Non-pigmented ciliary epithelial cell (primary cell): ENCODE measurements around the gene PCDHA4.

Experiments
- DNase-seq: peaks from one replicate; pipeline ENCODE4 v3.0.0-alpha.2; 2010; ENCODE audit warnings: low read depth

The PCDHA4 gene

DNA sequence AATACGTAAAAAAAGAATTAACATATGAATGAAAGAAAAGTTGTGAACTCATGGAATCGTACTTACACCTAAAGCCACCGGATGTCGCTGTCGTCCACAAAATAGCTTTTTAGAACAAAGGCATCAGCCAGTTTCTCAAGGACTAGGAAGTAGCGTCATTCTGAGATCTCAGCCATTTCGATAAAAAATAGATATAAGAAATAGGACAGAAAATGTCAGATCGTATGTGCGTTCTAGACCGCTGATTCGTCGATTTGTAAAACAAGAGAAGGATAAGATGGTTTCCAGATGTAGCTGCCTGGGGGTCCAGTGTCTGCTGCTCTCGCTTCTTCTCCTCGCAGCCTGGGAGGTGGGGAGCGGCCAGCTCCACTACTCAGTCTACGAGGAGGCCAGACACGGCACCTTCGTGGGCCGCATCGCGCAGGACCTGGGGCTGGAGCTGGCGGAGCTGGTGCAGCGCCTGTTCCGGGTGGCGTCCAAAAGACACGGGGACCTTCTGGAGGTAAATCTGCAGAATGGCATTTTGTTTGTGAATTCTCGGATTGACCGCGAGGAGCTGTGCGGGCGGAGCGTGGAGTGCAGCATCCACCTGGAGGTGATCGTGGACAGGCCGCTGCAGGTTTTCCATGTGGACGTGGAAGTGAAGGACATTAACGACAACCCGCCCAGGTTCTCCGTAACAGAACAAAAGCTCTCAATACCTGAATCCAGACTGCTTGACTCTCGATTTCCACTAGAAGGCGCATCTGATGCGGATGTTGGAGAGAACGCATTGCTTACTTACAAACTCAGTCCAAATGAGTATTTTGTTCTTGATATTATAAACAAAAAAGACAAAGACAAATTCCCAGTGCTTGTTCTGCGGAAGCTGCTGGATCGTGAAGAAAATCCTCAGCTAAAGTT is 49.2 kb downstream of the PCDHA4 start, which contains the start of gene PCDHA10:
TSS of gene PCDHA10 (plus strand) at position 126 of the 903 bp plus-strand sequence. CDS start at position 278, 152 bp downstream.
- DNase-seq: no peak

DNA sequence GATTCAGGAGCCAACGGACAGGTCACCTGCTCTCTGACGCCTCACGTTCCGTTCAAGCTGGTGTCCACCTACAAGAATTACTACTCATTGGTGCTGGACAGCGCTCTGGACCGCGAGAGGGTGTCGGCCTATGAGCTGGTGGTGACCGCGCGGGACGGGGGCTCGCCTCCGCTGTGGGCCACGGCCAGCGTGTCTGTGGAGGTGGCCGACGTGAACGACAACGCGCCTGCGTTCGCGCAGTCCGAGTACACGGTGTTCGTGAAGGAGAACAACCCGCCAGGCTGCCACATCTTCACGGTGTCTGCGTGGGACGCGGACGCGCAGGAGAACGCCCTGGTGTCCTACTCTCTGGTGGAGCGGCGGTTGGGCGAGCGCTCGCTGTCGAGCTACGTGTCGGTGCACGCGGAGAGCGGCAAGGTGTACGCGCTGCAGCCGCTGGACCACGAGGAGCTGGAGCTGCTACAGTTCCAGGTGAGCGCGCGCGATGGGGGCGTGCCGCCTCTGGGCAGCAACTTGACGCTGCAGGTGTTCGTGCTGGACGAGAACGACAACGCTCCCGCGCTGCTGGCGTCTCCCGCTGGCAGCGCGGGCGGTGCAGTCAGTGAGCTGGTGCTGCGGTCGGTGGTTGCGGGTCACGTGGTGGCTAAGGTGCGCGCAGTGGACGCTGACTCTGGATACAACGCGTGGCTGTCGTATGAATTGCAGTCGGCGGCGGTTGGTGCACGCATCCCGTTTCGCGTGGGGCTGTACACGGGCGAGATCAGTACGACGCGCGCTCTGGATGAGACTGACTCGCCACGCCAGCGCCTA is 50.5 kb downstream of the PCDHA4 start:
- no peak for DNase-seq

DNA sequence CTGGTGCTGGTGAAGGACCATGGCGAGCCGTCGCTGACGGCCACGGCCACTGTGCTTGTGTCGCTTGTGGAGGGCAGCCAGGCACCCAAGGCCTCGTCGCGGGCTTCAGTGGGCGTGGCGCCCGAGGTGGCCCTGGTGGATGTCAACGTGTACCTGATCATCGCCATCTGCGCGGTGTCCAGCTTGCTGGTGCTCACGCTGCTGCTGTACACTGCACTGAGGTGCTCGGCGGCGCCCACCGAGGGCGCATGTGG is 51.0 kb downstream of the PCDHA4 start:
- no peak for DNase-seq

DNA sequence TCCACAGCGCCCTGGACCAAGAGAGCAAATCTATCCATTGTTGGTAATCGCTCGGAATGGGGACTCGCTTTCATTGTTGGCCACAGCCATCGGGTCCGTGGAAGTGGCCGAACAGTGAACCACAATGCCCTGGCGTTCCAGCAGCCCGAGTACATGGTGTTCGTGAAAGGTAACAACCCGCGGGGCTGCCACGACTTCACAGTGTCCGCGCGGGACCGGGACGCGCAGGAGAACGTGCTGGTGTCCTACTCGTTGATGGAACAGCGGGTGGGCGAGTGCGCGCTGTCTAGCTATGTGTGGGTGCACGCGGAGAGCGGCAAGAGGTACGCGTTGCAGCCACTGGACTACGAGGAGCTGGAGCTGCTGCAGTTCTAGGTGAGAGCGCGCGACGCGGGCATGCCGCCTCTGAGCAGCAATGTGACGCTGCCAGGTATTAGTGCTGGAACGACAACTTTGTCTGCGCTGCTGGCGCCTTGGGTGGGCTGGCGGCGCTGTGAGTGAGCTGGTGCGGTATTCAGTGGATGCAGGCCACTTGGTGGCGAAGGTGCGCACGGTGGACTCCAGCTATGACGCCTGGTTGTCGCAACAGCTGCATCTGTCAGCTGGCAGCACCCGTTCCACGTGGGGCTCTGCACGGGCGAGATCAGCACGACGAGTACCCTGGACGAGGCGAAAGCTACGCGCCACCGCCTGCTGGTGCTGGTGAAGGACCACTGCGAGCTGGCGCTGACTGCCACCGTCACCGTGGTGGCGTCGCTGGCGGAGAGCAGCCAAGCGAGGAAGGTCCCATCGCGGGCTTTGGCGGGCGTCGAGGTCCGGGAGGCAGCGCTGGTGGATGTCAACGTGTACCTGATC is 55.8 kb downstream of the PCDHA4 start:
- DNase-seq: no peak
